NCI-H510A (cell line): ENCODE results near the gene FPR3.
"Not testable (repeated sequence)": the region's sequence is repeated elsewhere in the genome, so short reads cannot be mapped to it uniquely, and the experiment has no call there.

ENCODE experiments used
- DNase-seq: peaks from one replicate; lab custom pipeline; 2025; lab: John Stamatoyannopoulos, UW

The FPR3 gene

DNA sequence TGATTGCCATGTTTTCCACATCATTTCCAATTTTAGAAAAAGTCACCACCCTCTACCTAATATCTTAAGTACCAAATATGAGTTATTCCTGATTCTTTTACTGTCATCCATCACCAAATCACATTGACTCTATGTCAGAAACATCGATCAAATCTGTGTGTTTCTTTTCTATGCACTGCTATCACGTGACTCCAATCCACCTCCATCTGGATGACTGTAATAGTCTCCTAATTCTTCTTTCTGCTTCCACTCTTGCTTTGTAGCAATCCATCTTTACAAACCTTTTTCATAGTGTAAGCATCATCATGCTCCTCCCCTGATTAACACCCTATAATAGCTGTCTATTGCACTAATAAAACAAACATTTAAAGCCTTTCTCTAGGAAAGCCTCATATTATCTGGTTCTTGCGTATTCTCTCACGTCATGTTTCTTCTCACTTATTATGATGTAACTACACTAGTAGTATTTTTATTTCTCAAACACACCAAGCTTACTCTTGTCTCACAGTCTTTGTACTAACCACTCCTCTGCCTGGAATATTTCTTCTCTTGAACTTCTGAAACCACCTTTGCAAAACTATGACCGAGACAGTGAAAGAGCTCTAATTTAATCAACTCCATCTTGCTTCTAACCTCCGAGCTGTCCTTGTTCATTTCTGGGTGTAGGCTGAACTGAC lies 10.7 kb upstream of the FPR3 start:
- DNase-seq, result no peak

DNA sequence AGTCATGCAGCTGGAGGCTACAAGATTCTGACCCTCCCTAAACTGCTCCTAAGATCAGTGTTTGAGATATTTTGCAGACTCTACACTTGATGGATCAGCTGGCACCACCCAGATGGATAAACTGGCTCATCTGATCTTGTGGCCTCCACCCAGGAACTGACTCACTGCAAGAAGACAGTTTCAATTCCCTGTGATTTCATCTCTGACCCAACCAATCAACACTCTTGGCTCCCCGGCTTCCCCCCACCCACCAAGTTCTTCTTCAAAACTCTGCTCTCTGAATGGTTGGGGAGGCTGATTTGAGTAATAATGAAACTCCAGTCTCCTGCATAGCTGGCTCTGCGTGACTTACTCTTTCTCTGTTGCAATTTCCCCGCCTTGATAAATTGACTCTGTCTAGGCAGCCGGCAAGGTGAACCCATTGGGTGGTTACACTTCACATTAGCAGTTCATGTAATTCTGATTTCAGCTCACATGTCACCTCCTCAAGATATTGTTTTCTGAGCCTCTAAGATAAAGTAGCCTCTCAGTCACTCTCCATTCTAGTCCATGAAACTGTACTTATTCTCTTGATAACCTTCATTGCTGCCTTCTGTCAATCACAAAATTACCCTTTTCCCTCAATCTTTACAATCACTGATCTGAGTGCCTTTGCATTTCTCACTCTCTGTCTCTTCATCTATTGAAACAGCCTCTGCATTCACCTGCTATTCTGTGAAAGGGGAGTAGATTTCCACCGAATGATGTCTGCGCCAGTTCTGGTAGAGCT lies 9.9 kb upstream of the FPR3 start:
- no peak for DNase-seq

DNA sequence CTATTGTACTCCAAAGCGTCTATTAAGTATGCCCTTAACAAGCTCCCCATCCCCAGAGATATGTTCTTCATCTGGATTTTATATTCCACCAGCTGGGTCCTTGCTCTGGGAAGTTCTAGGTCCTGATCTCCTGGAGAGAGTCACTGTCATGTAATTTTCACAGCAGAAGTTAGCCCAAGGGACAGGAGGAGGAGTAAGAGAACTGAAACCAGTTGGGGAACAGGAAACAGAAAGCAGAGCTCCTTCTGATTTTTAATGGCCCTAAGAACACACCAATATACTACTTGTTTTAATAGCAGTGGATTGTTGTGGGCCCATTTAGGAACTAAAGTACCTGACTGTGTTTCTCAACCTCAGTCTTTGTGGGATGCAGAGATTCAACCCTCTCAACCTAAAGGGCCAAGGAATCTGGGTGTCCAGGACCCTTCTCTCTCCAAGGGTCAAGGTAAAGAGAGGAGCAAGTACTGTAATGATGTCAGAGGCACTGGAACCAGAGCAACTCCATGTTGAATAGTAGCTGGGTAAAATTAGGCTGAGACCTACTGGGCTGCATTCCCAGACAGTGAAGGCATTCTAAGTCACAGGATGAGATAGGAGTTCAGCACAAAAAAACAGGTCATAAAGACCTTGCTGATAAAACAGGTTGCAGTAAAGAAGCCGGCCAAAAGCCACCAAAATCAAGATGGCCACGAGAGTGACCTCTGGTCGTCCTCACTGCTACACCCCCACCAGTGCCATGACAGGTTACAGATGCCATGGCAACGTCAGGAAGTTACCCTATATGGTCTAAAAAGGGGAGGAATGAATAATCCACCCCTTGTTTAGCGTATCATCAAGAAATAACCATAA lies 8.1 kb upstream of the FPR3 start:
- DNase-seq, result no peak

DNA sequence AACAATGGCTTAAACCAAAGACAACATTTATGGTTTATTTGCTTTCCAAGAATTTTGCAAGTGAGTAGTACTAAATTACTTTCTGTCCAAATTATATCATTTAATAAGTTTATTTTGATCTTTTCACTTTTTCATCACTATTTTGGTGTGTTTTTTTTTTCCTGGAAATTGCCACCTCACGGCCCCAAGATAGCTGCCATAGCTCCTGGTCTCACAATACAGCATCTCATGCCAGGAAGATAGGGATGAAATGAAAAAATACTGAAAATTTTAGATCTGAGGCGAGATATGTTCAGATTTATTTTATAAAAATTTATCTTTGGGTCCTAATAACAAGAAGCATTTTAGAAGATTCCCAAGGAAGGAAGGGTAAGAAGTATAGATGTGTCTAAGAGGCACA lies 6.9 kb upstream of the FPR3 start:
- DNase-seq, result no peak

DNA sequence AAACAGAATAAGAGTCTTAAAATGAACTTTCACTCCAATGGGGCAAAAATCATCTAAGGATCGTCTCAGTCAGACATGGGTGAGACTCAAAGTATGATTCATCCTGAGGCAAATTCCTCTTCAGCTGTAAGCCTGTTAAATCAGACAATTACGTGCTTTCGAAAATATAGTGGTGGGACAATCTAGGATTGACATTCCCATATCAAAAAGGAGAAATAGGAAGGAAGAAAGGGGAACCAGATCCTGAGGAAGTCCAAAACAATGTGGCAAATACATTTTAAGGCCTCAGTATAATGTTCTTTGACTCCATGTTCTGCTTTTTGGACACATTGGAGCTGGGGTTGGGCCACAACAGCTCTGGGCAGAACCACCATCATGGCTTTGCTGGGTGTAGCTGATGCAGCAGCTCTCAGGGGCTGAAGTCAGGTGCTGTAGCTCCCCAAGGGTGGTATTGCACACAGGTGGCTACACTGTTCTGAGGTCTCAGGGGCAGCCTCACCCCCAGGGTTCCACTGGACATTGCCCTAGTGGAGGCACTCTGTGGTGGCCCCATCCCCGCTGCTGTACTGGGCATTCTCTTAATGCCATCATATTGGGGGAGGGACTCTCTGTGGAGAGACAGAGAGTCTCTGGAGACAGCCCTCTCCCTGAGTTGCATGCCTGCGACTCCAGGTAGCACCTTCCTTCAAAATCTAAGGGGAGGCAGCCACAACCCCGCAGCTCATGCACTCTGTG lies 5.7 kb upstream of the FPR3 start:
- DNase-seq, result no peak

DNA sequence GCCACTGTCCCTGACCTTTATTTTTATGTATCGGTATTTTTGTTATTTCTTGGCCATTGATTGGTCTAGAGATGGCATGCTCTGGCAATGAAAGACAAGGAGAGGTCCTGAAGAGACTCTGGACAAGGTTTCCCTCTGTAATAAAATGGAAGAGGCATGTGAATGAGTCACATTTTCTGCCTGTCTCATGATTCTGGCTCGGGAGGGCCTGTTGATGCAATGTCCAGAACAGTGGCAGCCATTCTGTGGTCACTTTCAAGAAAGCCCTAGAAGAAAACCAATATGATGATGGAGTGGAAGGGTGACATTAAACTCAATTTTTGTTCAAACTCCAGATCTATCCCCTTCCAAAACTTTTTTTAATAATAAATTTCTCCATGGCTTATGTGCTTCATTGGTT lies 2.0 kb upstream of the FPR3 start:
- DNase-seq, result no peak

- no peak for DNase-seq
These were observed 963 bp upstream of the FPR3 start for GRCh38 chr19:51793994-51794393.

- no peak for DNase-seq
These were observed 1.3 kb downstream of the FPR3 start for GRCh38 chr19:51796195-51796679.

GRCh38 chr19:51797480-51797879 lies 2.5 kb downstream of the FPR3 start:
- DNase-seq, result no peak

- no peak for DNase-seq
These were observed 3.1 kb downstream of the FPR3 start for GRCh38 chr19:51798062-51798461.

DNA sequence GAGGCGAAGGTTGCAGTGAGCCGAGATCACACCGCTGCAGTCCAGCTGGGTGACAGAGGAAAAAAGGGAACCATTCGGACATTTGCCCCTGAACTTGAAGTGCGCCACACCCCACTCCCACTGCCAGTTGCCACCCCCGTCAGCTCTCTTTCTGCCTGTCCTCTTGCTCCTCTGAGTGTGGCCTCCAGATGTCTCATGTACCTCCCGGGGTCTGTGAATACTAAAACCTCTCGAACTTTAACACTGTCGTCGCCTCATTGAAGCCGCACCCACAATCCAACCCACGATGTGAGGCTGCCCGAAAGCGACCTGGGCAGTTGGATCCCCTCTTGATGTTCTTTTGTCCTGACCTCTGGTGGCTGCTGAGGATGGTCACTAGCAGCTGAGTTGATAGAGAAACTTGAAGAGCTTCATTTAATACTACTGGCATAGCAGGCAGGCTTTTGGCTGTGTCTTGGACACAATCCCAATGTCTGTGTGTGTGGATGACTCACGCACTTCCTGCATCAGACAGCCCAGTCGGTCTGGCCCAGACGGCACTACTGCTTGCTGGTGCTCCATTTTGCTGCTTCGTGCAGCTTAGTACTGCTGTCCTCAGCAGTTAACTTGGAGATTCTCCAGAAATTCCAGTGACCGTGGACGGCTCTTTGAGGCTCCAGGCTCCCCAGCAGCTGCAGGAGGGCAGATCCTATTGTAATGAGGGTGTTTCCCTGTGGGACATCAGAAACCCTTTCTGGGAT lies 4.2 kb downstream of the FPR3 start:
- no peak for DNase-seq

GRCh38 chr19:51799774-51800472 lies 5.0 kb downstream of the FPR3 start:
- DNase-seq, result no peak

DNA sequence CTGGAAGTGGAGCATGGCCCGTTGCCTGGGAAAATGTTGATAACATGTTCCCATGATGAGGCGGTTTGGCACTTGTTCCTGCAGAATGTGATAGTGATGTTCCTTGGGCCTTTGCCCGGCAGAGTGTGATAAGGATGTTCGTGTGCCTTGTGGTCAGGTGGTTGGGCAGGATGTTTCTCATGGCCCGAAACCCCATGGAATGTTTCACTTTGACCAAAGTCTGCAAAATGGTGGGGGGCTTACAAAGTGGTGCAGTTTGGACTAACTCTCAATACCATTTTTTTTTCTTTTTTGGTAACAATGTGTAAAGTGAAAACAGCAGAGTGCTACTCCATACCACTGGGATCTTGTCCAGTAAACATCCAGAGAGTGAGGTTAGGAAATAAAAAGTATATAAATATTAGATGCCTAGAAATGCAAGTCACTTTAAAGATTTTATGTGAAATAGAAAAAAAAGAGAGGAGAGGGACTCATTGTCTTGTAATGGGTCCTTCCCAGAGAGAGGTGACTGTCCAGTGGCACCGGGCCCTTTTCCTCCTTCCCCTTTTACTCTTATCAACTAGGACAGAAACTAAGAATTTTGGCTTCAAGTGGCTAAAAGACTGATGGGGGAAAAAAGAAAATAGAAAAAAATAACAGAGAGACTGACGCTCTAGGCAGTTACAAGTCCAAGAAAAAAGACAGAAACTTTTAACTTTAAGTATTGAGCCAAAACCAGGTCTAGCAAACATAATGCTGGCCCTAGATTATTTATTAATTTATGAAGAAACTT lies 5.7 kb downstream of the FPR3 start:
- no peak for DNase-seq

- DNase-seq, result no peak
These were observed 7.8 kb downstream of the FPR3 start for GRCh38 chr19:51802775-51803174.

- no peak for DNase-seq
These were observed 8.6 kb downstream of the FPR3 start for GRCh38 chr19:51803519-51803918.

- no peak for DNase-seq
These were observed 9.0 kb downstream of the FPR3 start for GRCh38 chr19:51803967-51804366.

GRCh38 chr19:51804789-51805188 lies 9.8 kb downstream of the FPR3 start:
- not testable (repeated sequence) for DNase-seq

DNA sequence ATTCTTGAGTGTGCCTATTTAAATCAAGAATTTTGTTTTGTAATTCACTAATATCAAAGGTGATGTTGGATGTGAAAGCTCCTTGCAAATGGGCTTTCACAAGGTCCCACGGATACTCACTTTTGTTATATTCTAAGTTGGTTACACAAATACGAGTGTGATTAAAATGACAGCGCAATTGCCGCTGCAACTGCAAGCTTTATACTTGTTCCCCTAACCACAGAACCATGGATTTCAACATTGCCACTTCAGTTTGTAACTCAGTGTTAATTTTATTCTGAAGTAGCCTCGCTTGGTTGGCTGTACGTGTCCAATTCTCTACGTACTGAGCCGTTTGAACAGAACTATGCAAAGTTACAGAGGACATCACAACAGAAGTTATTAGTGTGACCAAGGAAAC lies 10.4 kb downstream of the FPR3 start:
- DNase-seq, result not testable (repeated sequence)

- DNase-seq, result not testable (repeated sequence)
These were observed 11.6 kb downstream of the FPR3 start for GRCh38 chr19:51806571-51806970.
